Measurements from ENCODE around the gene RPS8. TPM values are rescaled to one million over a fixed set of nuclear protein-coding genes. Genes with fewer than 3 reads are reported as not detected.
"Not testable (repeated sequence)": the region's sequence is repeated elsewhere in the genome, so short reads cannot be mapped to it uniquely, and the experiment has no call there.

RPS8 gene
- 1,905 TPM for polyA plus RNA-seq (2013, experiment 1 of 2; ENCODE audit: insufficient read length)
- 1,865 TPM for polyA plus RNA-seq (2013, experiment 2 of 2; ENCODE audit: insufficient read length)

GRCh38 chr1:44775078-44775929 lies at the start of gene RPS8:
Gene RPS8 (plus strand): TSS chr1:44775540. CDS start chr1:44775597, 57 bp downstream.
- DNase-seq, result peak; percentile 95

- DNase-seq, result peak; percentile 97
Observed at GRCh38 chr1:44730741-44731512, 44.4 kb upstream of the RPS8 start, which contains the start of gene RNU5D-1. Gene RNU5D-1 (minus strand): TSS chr1:44731170.

GRCh38 chr1:44733365-44733764 lies 42.0 kb upstream of the RPS8 start:
- peak; percentile 90 for DNase-seq

- no peak for DNase-seq
Observed at GRCh38 chr1:44733784-44734183, 41.6 kb upstream of the RPS8 start.

GRCh38 chr1:44735992-44736391 lies 39.3 kb upstream of the RPS8 start:
- no peak for DNase-seq

- DNase-seq, result not testable (repeated sequence)
Observed at GRCh38 chr1:44738953-44739306, 36.4 kb upstream of the RPS8 start.

GRCh38 chr1:44739307-44740178 lies 35.8 kb upstream of the RPS8 start, which contains the start of gene KIF2C:
Gene KIF2C (plus strand): TSS chr1:44739837. CDS start chr1:44739933, 96 bp downstream.
- peak; percentile 98 for DNase-seq

- no peak for DNase-seq
Observed at GRCh38 chr1:44740179-44740617, 35.1 kb upstream of the RPS8 start.

- no peak for DNase-seq
Observed at GRCh38 chr1:44743211-44743610, 32.1 kb upstream of the RPS8 start.

- no peak for DNase-seq
Observed at GRCh38 chr1:44747878-44748277, 27.5 kb upstream of the RPS8 start.

- no peak for DNase-seq
Observed at GRCh38 chr1:44757420-44757819, 17.9 kb upstream of the RPS8 start.

GRCh38 chr1:44759077-44759476 lies 16.3 kb upstream of the RPS8 start:
- DNase-seq, result no peak

GRCh38 chr1:44760876-44761275 lies 14.5 kb upstream of the RPS8 start:
- DNase-seq, result no peak

- not testable (repeated sequence) for DNase-seq
Observed at GRCh38 chr1:44766421-44766820, 8.9 kb upstream of the RPS8 start.

- DNase-seq, result no peak
Observed at GRCh38 chr1:44775930-44776729, 790 bp downstream of the RPS8 start.

GRCh38 chr1:44776730-44777068 lies 1.4 kb downstream of the RPS8 start:
- DNase-seq, result no peak

GRCh38 chr1:44777547-44777946 lies 2.2 kb downstream of the RPS8 start:
- DNase-seq, result no peak

- DNase-seq, result no peak
Observed at GRCh38 chr1:44777969-44778635, 2.8 kb downstream of the RPS8 start.

- DNase-seq, result no peak
Observed at GRCh38 chr1:44778705-44779576, 3.6 kb downstream of the RPS8 start.

- no peak for DNase-seq
Observed at GRCh38 chr1:44780583-44781121, 5.3 kb downstream of the RPS8 start.
